Thymus (tissue), 11 donors: ENCODE data around the gene EMILIN1. TPM values are rescaled to one million over a fixed set of nuclear protein-coding genes. Genes with fewer than 3 reads are reported as not detected.
"Not testable (repeated sequence)": the region's sequence is repeated elsewhere in the genome, so short reads cannot be mapped to it uniquely, and the experiment has no call there.

Experiments
- DNase-seq, 9 donors: peaks; one replicate each; pipeline ENCODE4 v3.0.0-alpha.2; 2013; ENCODE audit warnings: low spot score in 9 of 9, low read depth in 6 of 9, missing footprints in 1 of 9
- H3K27ac ChIP-seq, 2 donors: one replicate each; pipeline ENCODE4 v1.5.1; 2013; ENCODE audit warnings: control low read depth in 1 of 2, low read depth in 1 of 2, low read length in 1 of 2, mild to moderate bottlenecking in 1 of 2, moderate library complexity in 1 of 2
- H3K27me3 ChIP-seq, 2 donors: one replicate each; pipeline ENCODE4 v1.5.1; 2013; ENCODE audit warnings: low read length in 1 of 2; ENCODE audit not compliant: control insufficient read depth in 2 of 2, insufficient read depth in 1 of 2
- H3K36me3 ChIP-seq, 2 donors: one replicate each; pipeline ENCODE4 v1.5.1; 2013; ENCODE audit warnings: low read length in 1 of 2, mild to moderate bottlenecking in 1 of 2, moderate library complexity in 1 of 2; ENCODE audit not compliant: control insufficient read depth in 2 of 2, insufficient read depth in 2 of 2
- H3K4me1 ChIP-seq, 2 donors: one replicate each; pipeline ENCODE4 v1.5.1; 2013; ENCODE audit warnings: low read length in 2 of 2; ENCODE audit not compliant: control insufficient read depth in 2 of 2, insufficient read depth in 2 of 2
- H3K4me3 ChIP-seq, 2 donors: one replicate each; pipeline ENCODE4 v1.5.1; 2013; ENCODE audit warnings: low read length in 2 of 2, control low read depth in 1 of 2, mild to moderate bottlenecking in 1 of 2
- H3K9me3 ChIP-seq, 2 donors: one replicate each; pipeline ENCODE4 v1.5.1; 2013; ENCODE audit warnings: low read length in 1 of 2, mild to moderate bottlenecking in 1 of 2; ENCODE audit not compliant: control insufficient read depth in 2 of 2, insufficient read depth in 1 of 2
- WGBS: extraction: QIAGEN DNeasy Blood & Tissue Kit; methylation state at CpG from one replicate; pipeline ENCODE4 v1.1.7; 2013; 5-methylcytosine and 5-hydroxymethylcytosine counted together
- polyA plus RNA-seq: library from polyadenylated mRNA; stranded (reverse); fragments of 200-250 nt; gene quantifications from one replicate; pipeline ENCODE4 v1.2.3, GENCODE V29; 2013
- total RNA-seq: library from RNA; stranded (reverse); fragments of 120-200 nt; gene quantifications from one replicate; pipeline ENCODE4 v1.2.4, GENCODE V29; 2013
- donor health status: healthy.

Gene EMILIN1
- total and polyA plus RNA-seq, 2 donors = 8.9 to 9.2 TPM

- Histone ChIP-seq H3K36me3 (peaks cover 0 to 2% of the 10 kb centered on the region in 2 donors), H3K4me3 (no peak overlapping the region), H3K27ac (peak overlapping the region; percentile 61 to 82), H3K4me1 (peaks cover 20 to 81% of the 10 kb centered on the region in 2 donors), H3K9me3 (no peaks in the 10 kb centered on the region), H3K27me3 (peaks cover 0 to 10% of the 10 kb centered on the region in 2 donors)
- peak in 4 of 9 donors; percentile 30 to 82 (median 60) for DNase-seq
- WGBS = 41% methylated on average over 4 of the region's 4 CpGs
These were observed 3.5 kb upstream of the EMILIN1 start for GRCh38 chr2:27074738-27075565.

GRCh38 chr2:27075566-27075871 lies 2.9 kb upstream of the EMILIN1 start:
- not testable (repeated sequence) for H3K27me3 ChIP-seq, H3K9me3 ChIP-seq, H3K36me3 ChIP-seq, DNase-seq, H3K4me3 ChIP-seq
- 59% methylated on average over 6 of the region's 6 CpGs for WGBS
- Histone ChIP-seq H3K4me1 (peaks cover 14 to 81% of the 10 kb centered on the region in 2 donors), H3K27ac (peak overlapping the region; percentile 61 to 82)

- H3K4me3 ChIP-seq = no peak overlapping the region
- WGBS = 98% methylated on average over 4 of the region's 4 CpGs
- no peaks in the 10 kb centered on the region for H3K36me3 ChIP-seq
- no peaks in the 10 kb centered on the region for H3K9me3 ChIP-seq
- H3K27me3 ChIP-seq = peaks cover 0 to 10% of the 10 kb centered on the region in 2 donors
- H3K4me1 ChIP-seq = peaks cover 11 to 83% of the 10 kb centered on the region in 2 donors
- no peak overlapping the region for H3K27ac ChIP-seq
- no peak for DNase-seq
These were observed 2.1 kb upstream of the EMILIN1 start for GRCh38 chr2:27076323-27076722.

GRCh38 chr2:27077231-27077630 lies 1.2 kb upstream of the EMILIN1 start:
- Histone ChIP-seq H3K27ac (no peak overlapping the region), H3K9me3 (no peaks in the 10 kb centered on the region), H3K36me3 (no peaks in the 10 kb centered on the region), H3K4me1 (peaks cover 20 to 87% of the 10 kb centered on the region in 2 donors), H3K4me3 (no peak overlapping the region), H3K27me3 (peaks cover 0 to 10% of the 10 kb centered on the region in 2 donors)
- WGBS = 67% methylated on average over 7 of the region's 7 CpGs
- DNase-seq = peak in 1 of 9 donors; percentile 39

- no peaks in the 10 kb centered on the region for H3K9me3 ChIP-seq
- H3K27ac ChIP-seq = no peak overlapping the region
These were observed 1.1 kb downstream of the EMILIN1 start for GRCh38 chr2:27079233-27080139.

GRCh38 chr2:27080140-27080469 lies 1.7 kb downstream of the EMILIN1 start:
- H3K9me3 ChIP-seq = no peaks in the 10 kb centered on the region
- no peak overlapping the region for H3K4me3 ChIP-seq
- H3K27ac ChIP-seq = no peak overlapping the region
- H3K27me3 ChIP-seq = peaks cover 0 to 19% of the 10 kb centered on the region in 2 donors
- no peak for DNase-seq
- H3K36me3 ChIP-seq = no peaks in the 10 kb centered on the region
- peaks cover 17 to 66% of the 10 kb centered on the region in 2 donors for H3K4me1 ChIP-seq
- WGBS = 97% methylated on average over 7 of the region's 7 CpGs

More at GRCh38 chr2:27079233-27080139, 1.1 kb downstream of the EMILIN1 start:
- 73% methylated on average over 14 of the region's 14 CpGs for WGBS
- H3K36me3 ChIP-seq = no peaks in the 10 kb centered on the region
- peaks cover 20 to 71% of the 10 kb centered on the region in 2 donors for H3K4me1 ChIP-seq
- peaks cover 0 to 13% of the 10 kb centered on the region in 2 donors for H3K27me3 ChIP-seq
- peak overlapping the region in 1 of 2 donors; percentile 19 for H3K4me3 ChIP-seq
- no peak for DNase-seq

- Histone ChIP-seq H3K4me1 (peaks cover 17 to 66% of the 10 kb centered on the region in 2 donors), H3K27ac (no peak overlapping the region), H3K36me3 (no peaks in the 10 kb centered on the region), H3K27me3 (peaks cover 0 to 24% of the 10 kb centered on the region in 2 donors), H3K9me3 (no peaks in the 10 kb centered on the region), H3K4me3 (no peak overlapping the region)
- 98% methylated on average over 14 of the region's 14 CpGs for WGBS
- DNase-seq = no peak
These were observed 2.2 kb downstream of the EMILIN1 start for GRCh38 chr2:27080603-27080936.

GRCh38 chr2:27081984-27082772 lies 3.8 kb downstream of the EMILIN1 start:
- Histone ChIP-seq H3K9me3 (no peaks in the 10 kb centered on the region), H3K27me3 (peaks cover 0 to 31% of the 10 kb centered on the region in 2 donors), H3K36me3 (no peaks in the 10 kb centered on the region), H3K27ac (peak overlapping the region; percentile 89 to 94), H3K4me1 (peaks cover 25 to 65% of the 10 kb centered on the region in 2 donors), H3K4me3 (no peak overlapping the region)
- no peak for DNase-seq
- WGBS = 98% methylated on average over 38 of the region's 38 CpGs
